Psoas muscle (tissue), 8 donors: ENCODE measurements around the gene COL20A1. TPM values are rescaled to one million over a fixed set of nuclear protein-coding genes. Genes with fewer than 3 reads are reported as not detected.
A peak's percentile ranks its signal among the peaks of the same experiment; 100 is the strongest.

Experiments
- ATAC-seq, 4 donors: fragments of 200-7000 bp; cut with Tn5 transposase; one replicate each; pipeline ENCODE4 v1.9.1; 2020; ENCODE audit warnings: moderate library complexity in 3 of 4, mild to moderate bottlenecking in 2 of 4
- DNase-seq, 2 donors: peaks; one replicate each; pipeline ENCODE4 v3.0.0-alpha.2; 2020
- H3K27ac ChIP-seq: fragments of 200-600 bp; one replicate; pipeline ENCODE4 v1.8.0; 2022
- H3K27me3 ChIP-seq, 3 donors: fragments of 200-600 bp in 1 of 3; one replicate each; pipeline versions ENCODE4 v1.6.1 to v1.8.0; 2013 to 2022; ENCODE audit warnings: low read length in 2 of 3, mild to moderate bottlenecking in 2 of 3, moderate library complexity in 1 of 3; ENCODE audit not compliant: insufficient read depth in 3 of 3
- H3K36me3 ChIP-seq, 2 donors: fragments of 200-600 bp in 1 of 2; one replicate each; pipeline versions ENCODE4 v1.6.1 to v1.8.0; 2013 to 2022; ENCODE audit warnings: low read depth in 1 of 2, mild to moderate bottlenecking in 1 of 2, moderate library complexity in 1 of 2; ENCODE audit not compliant: insufficient read depth in 1 of 2
- H3K4me1 ChIP-seq: fragments of 200-600 bp; one replicate; pipeline ENCODE4 v1.8.0; 2022
- H3K4me3 ChIP-seq: fragments of 200-600 bp; one replicate; pipeline ENCODE4 v1.8.0; 2022; ENCODE audit warnings: mild to moderate bottlenecking
- H3K9me3 ChIP-seq: fragments of 200-600 bp; one replicate; pipeline ENCODE4 v1.8.0; 2022
- CTCF ChIP-seq: fragments of 200-600 bp; IDR thresholded peaks from one replicate; pipeline ENCODE4 v1.8.0; 2022; ENCODE audit warnings: antibody characterized with exemption
- WGBS, 3 donors: extraction: QIAGEN DNeasy Blood & Tissue Kit; methylation state at CpG; one replicate each; pipeline versions ENCODE4 v1.1.6 to v1.1.7; 2013; 5-methylcytosine and 5-hydroxymethylcytosine counted together
- intact Hi-C, 2 donors: fragments of 100-400 bp; cut with DNase I; formaldehyde crosslinking; loops; one replicate each; pipeline versions ENCODE4 v1.11.0 to v1.14.2; 2022
- polyA plus RNA-seq, 3 donors: library from polyadenylated mRNA; stranded (reverse); fragments of 200-250 nt; gene quantifications; one replicate each; pipeline ENCODE4 v1.2.3, GENCODE V29; 2013
- total RNA-seq, 4 donors: library from RNA; stranded (reverse); fragmentation: NEBNext Ultra II Directional in 2 of 4; extraction: Animal tissue kit (Norgen Biotek cat#: 25700) in 2 of 4; gene quantifications; one replicate each; pipeline versions ENCODE4 v1.2.1 to v1.2.4, GENCODE V29; 2021 to 2023
- donor health status: healthy with polysubstance abuse.
- donor health status: DM: no; HTN: no; CAD: no; lungs with moderate emphysema.
- donor health status: Bipolar disorder and iron deficiency.
- donor health status: healthy.
- donor health status: DM: yes; HTN: yes; CAD: no.
- donor health status: DM: no; HTN: no; CAD: no.
- donor health status: DM: no; HTN: no; CAD: no.
- donor health status: DM: yes; HTN: yes; CAD: no.

Gene COL20A1
- total and polyA plus RNA-seq, 7 donors = 0.08 to 0.09 TPM; not detected in 5

DNA sequence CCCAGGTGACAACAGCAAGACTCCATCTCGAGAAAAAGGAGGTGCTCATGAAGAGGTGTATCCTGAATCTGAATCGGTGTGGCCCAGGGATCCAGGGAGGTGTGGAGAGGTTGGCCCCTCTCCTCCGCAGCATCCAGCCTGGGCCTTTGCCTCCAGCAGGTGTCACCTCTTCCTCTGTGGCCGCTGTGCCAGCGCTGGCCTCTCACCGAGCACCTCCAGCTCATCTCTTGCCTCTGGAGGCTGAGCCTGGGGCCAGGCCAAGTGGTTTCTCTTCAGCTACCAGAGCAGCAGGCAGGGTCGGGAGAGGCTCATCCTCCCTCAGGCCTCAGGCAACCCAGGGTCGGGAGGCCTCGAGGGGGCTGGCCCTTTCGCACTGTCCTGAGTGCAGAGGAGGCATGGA is 1.2 kb upstream of the COL20A1 start:
- H3K36me3 ChIP-seq = peaks cover 6 to 26% of the 10 kb centered on the region in 2 donors
- no peaks in the 10 kb centered on the region for H3K9me3 ChIP-seq
- ATAC-seq (no peak), DNase-seq (no peak)
- H3K4me3 ChIP-seq = no peak overlapping the region
- H3K27ac ChIP-seq = no peak overlapping the region
- no peaks in the 10 kb centered on the region for H3K4me1 ChIP-seq
- intact Hi-C loops = no loop called here
- no peak for TF ChIP-seq CTCF
- peaks cover 0 to 44% (median 7%) of the 10 kb centered on the region in 3 donors for H3K27me3 ChIP-seq
- WGBS, 3 donors = 70 to 71% (median 70%) methylated on average over 10 of the region's 10 CpGs

- Histone ChIP-seq H3K4me1 (no peaks in the 10 kb centered on the region), H3K27me3 (peaks cover 0 to 47% (median 9%) of the 10 kb centered on the region in 3 donors), H3K36me3 (peaks cover 6 to 21% of the 10 kb centered on the region in 2 donors), H3K9me3 (no peaks in the 10 kb centered on the region), H3K4me3 (no peak overlapping the region), H3K27ac (no peak overlapping the region)
- TF ChIP-seq CTCF = no peak
- ATAC-seq (no peak), DNase-seq (peak in 1 of 2 donors; percentile 10)
- WGBS, 3 donors = 46 to 58% (median 47%) methylated on average over 16 of the region's 16 CpGs
- intact Hi-C loops = no loop called here
Observed at GRCh38 chr20:63292292-63292701, 689 bp upstream of the COL20A1 start.

GRCh38 chr20:63293456-63293855 is 470 bp downstream of the COL20A1 start:
- TF ChIP-seq CTCF = no peak
- WGBS, 3 donors = 29 to 41% (median 30%) methylated on average over 10 to 11 of the region's 11 CpGs
- intact Hi-C loops = no loop called here

GRCh38 chr20:63293871-63294535 is 1.0 kb downstream of the COL20A1 start:
- Histone ChIP-seq H3K4me1 (no peaks in the 10 kb centered on the region), H3K27me3 (peaks cover 0 to 62% (median 18%) of the 10 kb centered on the region in 3 donors), H3K27ac (no peak overlapping the region), H3K4me3 (no peak overlapping the region), H3K36me3 (peaks cover 0 to 4% of the 10 kb centered on the region in 2 donors), H3K9me3 (no peaks in the 10 kb centered on the region)
- ATAC-seq = no peak
- 44 to 51% (median 47%) methylated on average over 8 to 19 of the region's 22 CpGs for WGBS, 3 donors
- TF ChIP-seq CTCF = no peak
- intact Hi-C loops = no loop called here
- DNase-seq = no peak

More at GRCh38 chr20:63293456-63293855, 470 bp downstream of the COL20A1 start:
- ATAC-seq (no peak), DNase-seq (no peak)
- peaks cover 0 to 56% (median 16%) of the 10 kb centered on the region in 3 donors for H3K27me3 ChIP-seq
- no peaks in the 10 kb centered on the region for H3K9me3 ChIP-seq
- no peaks in the 10 kb centered on the region for H3K4me1 ChIP-seq
- H3K4me3 ChIP-seq = no peak overlapping the region
- no peak overlapping the region for H3K27ac ChIP-seq
- peaks cover 5 to 9% of the 10 kb centered on the region in 2 donors for H3K36me3 ChIP-seq

- 79 to 84% (median 81%) methylated on average over 11 to 12 of the region's 12 CpGs for WGBS, 3 donors
- Histone ChIP-seq H3K4me1 (no peaks in the 10 kb centered on the region), H3K36me3 (no peaks in the 10 kb centered on the region), H3K27me3 (peaks cover 0 to 67% (median 22%) of the 10 kb centered on the region in 3 donors), H3K4me3 (no peak overlapping the region), H3K27ac (no peak overlapping the region), H3K9me3 (no peaks in the 10 kb centered on the region)
- no peak for TF ChIP-seq CTCF
- no peak for ATAC-seq
- intact Hi-C loops = no loop called here
- DNase-seq = no peak
Observed at GRCh38 chr20:63294536-63294900, 1.5 kb downstream of the COL20A1 start.
